Karpas-422 (cell line): ENCODE results near the gene ATP8B1. TPM values are rescaled to one million over a fixed set of nuclear protein-coding genes. Genes with fewer than 3 reads are reported as not detected.
"Not testable (repeated sequence)": the region's sequence is repeated elsewhere in the genome, so short reads cannot be mapped to it uniquely, and the experiment has no call there.

ENCODE experiments used
- DNase-seq: peaks from one replicate; pipeline ENCODE4 v3.0.0-alpha.2; 2015
- H2AFZ ChIP-seq: fragments of 200-600 bp; sonication (generic); 2 replicates; pipeline ENCODE4 v1.6.1; 2014; ENCODE audit warnings: antibody characterized with exemption, low read length, mixed read lengths
- H3K27ac ChIP-seq: fragments of 200-600 bp; sonication (generic); 2 replicates; pipeline ENCODE4 v1.5.1; 2014; ENCODE audit warnings: mild to moderate bottlenecking, low read length, moderate library complexity
- H3K27me3 ChIP-seq: fragments of 200-600 bp; sonication (generic); 2 replicates; pipeline ENCODE4 v1.6.1; 2014; ENCODE audit warnings: low read length, mixed read lengths
- H3K36me3 ChIP-seq: fragments of 200-600 bp; sonication (generic); 2 replicates; pipeline ENCODE4 v1.6.1; 2014; ENCODE audit warnings: low read length, mixed read lengths; ENCODE audit not compliant: insufficient read depth
- H3K4me1 ChIP-seq: fragments of 200-600 bp; sonication (generic); 2 replicates; pipeline ENCODE4 v1.6.1; 2014; ENCODE audit warnings: mild to moderate bottlenecking, low read length, mixed read lengths
- H3K4me2 ChIP-seq: fragments of 200-600 bp; sonication (generic); 2 replicates; pipeline ENCODE4 v1.6.1; 2014; ENCODE audit warnings: low read length, low read depth, mild to moderate bottlenecking; ENCODE audit not compliant: poor library complexity, severe bottlenecking
- H3K4me3 ChIP-seq: fragments of 200-600 bp; sonication (generic); 2 replicates; pipeline ENCODE4 v1.5.1; 2014; ENCODE audit warnings: mild to moderate bottlenecking, antibody characterized with exemption, low read length, mixed read lengths
- H3K79me2 ChIP-seq: fragments of 200-600 bp; sonication (generic); 2 replicates; pipeline ENCODE4 v1.6.1; 2014; ENCODE audit warnings: mild to moderate bottlenecking, low read length, mixed read lengths
- H3K9ac ChIP-seq: fragments of 200-600 bp; sonication (generic); 2 replicates; pipeline ENCODE4 v1.6.0; 2014; ENCODE audit warnings: low read length
- H3K9me2 ChIP-seq: fragments of 200-600 bp; sonication (generic), shearing (Covaris generic); replicated peaks from 2 replicates; pipeline ENCODE4 v1.6.0; 2014; ENCODE audit warnings: mild to moderate bottlenecking, low read length, moderate library complexity; ENCODE audit not compliant: insufficient read depth
- H3K9me3 ChIP-seq: fragments of 300-700, 200-600 bp; sonication (generic); 2 replicates; pipeline ENCODE4 v1.6.1; 2014; ENCODE audit warnings: low read length, mixed read lengths
- H4K20me1 ChIP-seq: fragments of 200-600 bp; sonication (generic); 2 replicates; pipeline ENCODE4 v1.6.1; 2014; ENCODE audit warnings: mild to moderate bottlenecking, antibody characterized with exemption, low read length, low read depth; ENCODE audit not compliant: insufficient read depth
- total RNA-seq: library from RNA; depleted of rRNA; stranded (reverse); fragments of >200 nt; shearing (Covaris generic); gene quantifications from 2 replicates; pipeline ENCODE4 v1.2.3, GENCODE V29; 2014; ENCODE audit warnings: low replicate concordance

ATP8B1 gene
- total RNA-seq, 1 experiment from 2014 or later, result not detected

- no peak overlapping the region for H3K4me3 ChIP-seq
These were observed 158.6 kb downstream of the ATP8B1 start for GRCh38 chr18:57644540-57644939.

GRCh38 chr18:57643726-57644125 lies 159.4 kb downstream of the ATP8B1 start:
- not testable (repeated sequence) for H3K27me3 ChIP-seq, H3K9me3 ChIP-seq, H3K36me3 ChIP-seq, H3K4me3 ChIP-seq, H3K27ac ChIP-seq, H3K4me2 ChIP-seq, H3K9ac ChIP-seq, DNase-seq, H3K9me2 ChIP-seq, H2AFZ ChIP-seq, H3K4me1 ChIP-seq, H4K20me1 ChIP-seq
- H3K79me2 ChIP-seq, result peaks cover 65% of the 10 kb centered on the region

More at GRCh38 chr18:57644540-57644939, 158.6 kb downstream of the ATP8B1 start:
- Histone ChIP-seq H3K9me3 (no peaks in the 10 kb centered on the region), H2AFZ (no peak overlapping the region), H3K79me2 (peaks cover 73% of the 10 kb centered on the region), H3K9ac (no peak overlapping the region), H4K20me1 (no peaks in the 10 kb centered on the region), H3K4me1 (no peaks in the 10 kb centered on the region), H3K27me3 (no peaks in the 10 kb centered on the region), H3K9me2 (no peaks in the 10 kb centered on the region), H3K36me3 (peaks cover 10% of the 10 kb centered on the region; the same call in 1 of the 2 replicates), H3K27ac (no peak overlapping the region), H3K4me2 (no peak overlapping the region)
- no peak for DNase-seq

- H3K79me2 ChIP-seq, result peaks cover 53% of the 10 kb centered on the region
- H3K9ac ChIP-seq, H3K4me1 ChIP-seq, H2AFZ ChIP-seq, H3K4me2 ChIP-seq, H3K9me2 ChIP-seq, H3K27me3 ChIP-seq, H3K36me3 ChIP-seq, H4K20me1 ChIP-seq, DNase-seq, H3K9me3 ChIP-seq, H3K27ac ChIP-seq, H3K4me3 ChIP-seq: not testable (repeated sequence)
These were observed 160.7 kb downstream of the ATP8B1 start for GRCh38 chr18:57642462-57642861.

GRCh38 chr18:57640749-57641148 lies 162.4 kb downstream of the ATP8B1 start:
- no peaks in the 10 kb centered on the region for H3K27me3 ChIP-seq
- no peak overlapping the region for H3K9ac ChIP-seq
- no peak overlapping the region for H3K4me2 ChIP-seq
- H3K27ac ChIP-seq, result no peak overlapping the region
- peaks cover 10% of the 10 kb centered on the region; the same call in 1 of the 2 replicates for H3K36me3 ChIP-seq
- H3K4me3 ChIP-seq, result no peak overlapping the region
- peaks cover 36% of the 10 kb centered on the region for H3K79me2 ChIP-seq
- H3K9me3 ChIP-seq, result no peaks in the 10 kb centered on the region
- H3K9me2 ChIP-seq, result no peaks in the 10 kb centered on the region
- no peak overlapping the region for H2AFZ ChIP-seq
- no peak for DNase-seq
- no peaks in the 10 kb centered on the region for H3K4me1 ChIP-seq
- H4K20me1 ChIP-seq, result no peaks in the 10 kb centered on the region

- H3K27me3 ChIP-seq, result no peaks in the 10 kb centered on the region
- no peak for DNase-seq
- H3K9ac ChIP-seq, result no peak overlapping the region
- no peaks in the 10 kb centered on the region for H4K20me1 ChIP-seq
- H3K36me3 ChIP-seq, result peaks cover 10% of the 10 kb centered on the region; the same call in 1 of the 2 replicates
- H3K4me1 ChIP-seq, result no peaks in the 10 kb centered on the region
- peaks cover 31% of the 10 kb centered on the region for H3K79me2 ChIP-seq
- no peak overlapping the region for H2AFZ ChIP-seq
- H3K9me3 ChIP-seq, result no peaks in the 10 kb centered on the region
- no peaks in the 10 kb centered on the region for H3K9me2 ChIP-seq
- no peak overlapping the region for H3K27ac ChIP-seq
- H3K4me2 ChIP-seq, result no peak overlapping the region
- H3K4me3 ChIP-seq, result no peak overlapping the region
These were observed 162.9 kb downstream of the ATP8B1 start for GRCh38 chr18:57640236-57640635.

GRCh38 chr18:57635003-57635822 lies 167.9 kb downstream of the ATP8B1 start:
- Histone ChIP-seq H3K9me2 (no peaks in the 10 kb centered on the region), H3K9ac (no peak overlapping the region), H3K4me1 (peaks cover 9% of the 10 kb centered on the region), H3K36me3 (no peaks in the 10 kb centered on the region), H3K27me3 (no peaks in the 10 kb centered on the region), H2AFZ (no peak overlapping the region), H3K4me2 (no peak overlapping the region), H3K79me2 (peaks cover 9% of the 10 kb centered on the region), H3K9me3 (no peaks in the 10 kb centered on the region), H3K27ac (no peak overlapping the region), H3K4me3 (no peak overlapping the region), H4K20me1 (no peaks in the 10 kb centered on the region)
- DNase-seq, result no peak

- Histone ChIP-seq H3K27me3 (no peaks in the 10 kb centered on the region), H3K4me2 (peak overlapping the region; percentile 82), H3K79me2 (peaks cover 9% of the 10 kb centered on the region), H3K9ac (peak overlapping the region; percentile 79), H3K9me3 (no peaks in the 10 kb centered on the region), H3K36me3 (no peaks in the 10 kb centered on the region), H3K4me1 (peaks cover 12% of the 10 kb centered on the region), H3K9me2 (no peaks in the 10 kb centered on the region), H3K27ac (peak overlapping the region; percentile 86), H4K20me1 (no peaks in the 10 kb centered on the region), H3K4me3 (peak overlapping the region; percentile 85), H2AFZ (peak overlapping the region; percentile 44; the same call in 1 of the 2 replicates)
- DNase-seq, result no peak
These were observed 171.4 kb downstream of the ATP8B1 start for GRCh38 chr18:57631697-57632096.

GRCh38 chr18:57630754-57631595 lies 172.1 kb downstream of the ATP8B1 start:
- peak overlapping the region; percentile 88; the same call in 1 of the 2 replicates for H2AFZ ChIP-seq
- H3K4me1 ChIP-seq, result peaks cover 12% of the 10 kb centered on the region
- no peaks in the 10 kb centered on the region for H3K36me3 ChIP-seq
- peaks cover 9% of the 10 kb centered on the region for H3K79me2 ChIP-seq
- H3K27ac ChIP-seq, result peak overlapping the region; percentile 86
- no peaks in the 10 kb centered on the region for H4K20me1 ChIP-seq
- H3K9me2 ChIP-seq, result no peaks in the 10 kb centered on the region
- no peaks in the 10 kb centered on the region for H3K27me3 ChIP-seq
- peak overlapping the region; percentile 82 for H3K4me2 ChIP-seq
- H3K9ac ChIP-seq, result peak overlapping the region; percentile 79
- peak overlapping the region; percentile 85 for H3K4me3 ChIP-seq
- DNase-seq, result peak; percentile 83
- H3K9me3 ChIP-seq, result no peaks in the 10 kb centered on the region
